CD4-positive, alpha-beta T cell (primary cell): ENCODE results near the gene DCAF8L1. TPM values are rescaled to one million over a fixed set of nuclear protein-coding genes. Genes with fewer than 3 reads are reported as not detected.

ENCODE experiments used
- total RNA-seq, 174 experiments: library from RNA in 2 of 174; stranded (reverse) in 2 of 174; gene quantifications; one replicate each; pipeline ENCODE4 v1.2.3 and lab custom pipeline; 2021 to 2026

DCAF8L1 gene
- total RNA-seq, 2 experiments from 2014 or later: not detected

Other genes with a start within 250 kb of the DCAF8L1 start
- not detected for gene MAGEB10, start 173.5 kb downstream of the DCAF8L1 start, total RNA-seq